Measurements from ENCODE around the gene BCAS1.

Gene BCAS1

DNA sequence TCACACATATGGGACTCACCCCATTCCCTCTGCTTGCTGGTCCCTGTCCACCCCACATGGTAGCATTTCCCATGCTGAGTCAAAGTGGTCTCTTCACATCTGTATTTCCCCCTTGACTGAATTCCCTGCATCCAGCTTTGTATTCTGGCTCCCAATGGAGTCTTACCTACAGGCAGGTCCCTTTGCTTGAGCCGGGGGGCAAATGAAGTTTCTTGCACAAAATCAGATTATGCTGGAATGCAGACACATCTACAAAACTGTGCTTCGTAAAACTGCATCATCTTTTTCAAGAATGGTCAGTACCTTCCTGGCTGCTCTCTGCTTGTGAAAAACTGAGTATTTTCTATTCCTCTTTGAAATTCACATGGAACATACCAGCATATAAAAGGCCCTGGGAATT lies 32.1 kb upstream of the BCAS1 start:
- DNase-seq: no peak

DNA sequence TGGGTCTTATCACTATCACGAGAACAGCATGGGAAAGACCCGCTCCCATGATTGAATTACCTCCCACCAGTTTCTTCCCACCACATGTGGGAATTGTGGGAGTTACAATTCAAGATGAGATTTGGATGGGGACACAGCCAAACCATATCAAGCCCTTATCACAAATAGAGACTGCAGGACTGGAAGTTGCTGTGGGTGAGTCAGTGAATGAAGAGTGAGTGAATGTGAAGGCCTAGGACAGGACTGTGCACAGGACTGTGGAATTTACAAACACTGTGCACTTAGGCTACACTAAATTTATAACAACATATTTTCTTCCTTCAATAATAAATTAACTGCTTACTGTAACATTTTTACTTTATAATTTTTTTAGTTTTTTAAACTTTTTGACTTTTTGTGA lies 30.2 kb upstream of the BCAS1 start:
- no peak for DNase-seq

DNA sequence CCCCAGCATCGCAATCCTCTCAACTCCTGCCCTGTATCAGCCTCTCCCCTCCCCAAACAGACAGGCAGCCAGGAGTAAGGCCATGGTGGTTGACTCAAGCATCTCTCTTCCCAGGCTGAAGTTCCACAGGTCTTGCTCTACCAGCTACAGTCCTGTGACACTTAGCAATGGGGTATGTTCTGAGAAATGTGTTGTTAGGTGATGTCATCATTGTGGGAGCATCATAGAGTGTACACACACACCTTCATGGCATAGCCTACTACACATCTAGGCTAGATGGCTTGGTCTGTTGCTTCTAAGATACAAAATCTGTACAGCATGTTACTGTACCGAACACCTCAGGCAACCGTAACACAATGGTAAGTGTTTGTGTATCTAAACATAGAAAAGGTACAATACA lies 29.5 kb upstream of the BCAS1 start:
- DNase-seq: no peak

DNA sequence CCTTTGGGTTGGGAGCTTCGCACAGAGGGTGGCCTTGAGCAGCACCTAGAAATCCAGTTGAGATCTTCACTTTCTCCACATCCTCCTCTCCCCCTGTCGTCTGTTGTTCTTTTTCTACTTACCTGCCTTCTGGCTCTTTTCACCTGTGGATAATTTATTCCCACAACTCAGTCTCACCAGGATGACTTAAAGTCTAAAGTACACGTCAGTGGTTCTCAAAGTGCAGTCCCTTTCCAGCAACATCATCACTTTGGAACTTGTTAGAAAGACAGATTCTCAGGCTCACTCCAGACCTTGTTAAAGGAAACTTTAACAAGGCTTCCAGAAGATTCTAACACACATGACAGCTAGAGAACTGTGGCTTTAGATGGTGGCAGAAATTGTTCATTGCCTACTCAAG lies 27.7 kb upstream of the BCAS1 start:
- no peak for DNase-seq

DNA sequence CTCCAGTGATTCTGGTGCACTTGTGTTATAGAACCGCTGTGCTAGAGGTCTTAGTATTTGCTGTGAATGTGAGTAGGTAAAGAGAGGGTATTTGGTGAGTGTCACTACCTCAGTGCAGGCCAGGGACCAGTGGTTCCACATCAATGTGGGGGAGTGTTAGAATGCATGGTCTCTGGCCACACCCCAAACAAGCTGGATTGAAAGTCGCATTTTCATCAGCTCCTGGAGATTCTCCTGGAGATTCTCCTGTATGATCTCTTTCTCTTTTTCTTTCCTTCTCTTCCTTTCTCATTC lies 26.8 kb upstream of the BCAS1 start:
- DNase-seq: no peak

DNA sequence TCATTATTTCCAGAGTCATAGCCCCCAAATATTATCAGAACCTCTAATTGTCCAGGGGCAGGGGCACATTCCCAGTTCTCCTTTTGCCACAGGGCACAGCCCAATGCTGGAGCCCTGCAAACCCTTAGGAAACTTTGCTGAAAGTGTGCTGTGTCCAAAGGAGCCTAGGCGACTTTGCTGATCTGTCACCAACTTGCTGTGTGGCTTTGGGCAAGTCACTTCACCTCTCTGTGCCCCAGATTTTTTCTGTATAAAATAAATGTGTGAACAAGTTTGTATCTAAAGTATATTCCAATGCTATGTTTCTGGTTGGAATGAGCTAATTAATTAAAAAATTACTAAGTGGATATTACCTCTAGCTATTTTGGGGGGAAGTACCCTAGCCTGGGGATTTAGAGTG lies 25.4 kb upstream of the BCAS1 start:
- no peak for DNase-seq

DNA sequence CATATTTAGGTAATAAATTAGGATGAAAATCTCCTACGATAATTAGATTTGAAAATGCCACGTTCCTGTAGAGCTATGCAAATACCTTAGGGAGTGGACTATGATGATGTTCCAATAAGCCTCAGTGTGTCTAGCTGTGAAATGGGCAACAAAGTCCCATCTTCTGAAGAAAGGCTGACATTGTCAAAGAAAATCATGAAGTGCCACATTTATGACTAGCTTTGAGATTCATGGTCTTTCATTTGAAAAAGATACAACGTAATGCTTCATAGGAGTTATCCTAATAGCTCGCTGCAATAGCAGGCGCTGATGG lies 23.8 kb upstream of the BCAS1 start:
- no peak for DNase-seq

DNA sequence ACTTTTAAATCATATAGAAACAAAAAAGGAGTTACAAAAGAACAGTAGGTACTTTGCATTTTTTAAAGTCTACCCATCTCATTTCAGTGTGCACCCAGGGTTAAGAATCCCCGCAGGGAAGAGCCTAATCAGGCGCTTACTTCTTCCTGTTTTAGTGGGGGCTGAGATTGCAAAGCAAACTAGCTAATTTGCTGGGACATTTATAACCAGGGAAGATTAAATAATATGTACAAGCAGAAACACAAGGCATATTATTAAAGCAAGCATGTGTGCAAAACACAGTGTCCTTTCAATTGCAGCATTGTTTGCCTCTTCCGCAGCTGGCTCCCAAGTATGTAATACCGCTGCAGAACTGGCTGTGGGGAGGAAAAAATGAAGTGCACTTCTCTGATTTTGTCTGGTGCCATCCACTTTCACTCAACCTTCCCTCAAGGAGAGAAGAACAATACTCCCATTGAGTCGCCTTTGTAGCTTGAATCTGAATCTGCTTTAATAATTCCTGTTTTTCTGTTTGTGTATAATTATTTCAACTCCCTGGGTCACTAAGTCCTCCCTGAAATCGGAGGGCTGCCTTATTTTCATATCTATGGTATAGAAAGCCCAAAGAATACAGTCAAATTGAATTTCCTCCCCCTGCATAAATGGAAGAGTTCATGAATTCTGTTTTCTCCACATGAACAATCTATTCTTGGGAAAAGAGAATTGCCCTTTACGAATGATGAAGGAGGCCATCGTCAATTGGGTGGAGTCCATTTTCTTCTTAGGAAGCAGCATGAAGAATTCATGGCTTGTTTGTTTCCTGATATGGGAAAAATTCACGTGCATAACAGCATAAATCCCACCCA lies 23.3 kb upstream of the BCAS1 start:
- DNase-seq: no peak

DNA sequence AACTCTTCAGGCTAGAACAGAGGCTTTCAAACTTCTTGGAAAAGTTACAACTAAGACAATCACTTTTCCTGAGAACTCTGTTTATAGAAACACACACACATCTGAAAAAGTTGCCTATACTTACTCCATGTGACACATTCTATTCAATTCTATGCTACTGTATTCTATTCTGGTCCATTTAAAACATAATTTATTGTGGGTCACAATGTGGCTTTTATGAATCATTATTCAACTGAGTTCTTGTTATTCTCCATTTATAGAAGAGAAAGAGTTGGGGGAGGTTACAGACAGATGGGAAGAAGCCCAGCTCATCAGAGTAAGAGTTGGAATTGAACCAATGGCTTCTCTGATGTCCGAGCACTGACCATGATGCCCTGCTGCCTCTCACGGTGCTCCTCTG lies 21.6 kb upstream of the BCAS1 start:
- no peak for DNase-seq

DNA sequence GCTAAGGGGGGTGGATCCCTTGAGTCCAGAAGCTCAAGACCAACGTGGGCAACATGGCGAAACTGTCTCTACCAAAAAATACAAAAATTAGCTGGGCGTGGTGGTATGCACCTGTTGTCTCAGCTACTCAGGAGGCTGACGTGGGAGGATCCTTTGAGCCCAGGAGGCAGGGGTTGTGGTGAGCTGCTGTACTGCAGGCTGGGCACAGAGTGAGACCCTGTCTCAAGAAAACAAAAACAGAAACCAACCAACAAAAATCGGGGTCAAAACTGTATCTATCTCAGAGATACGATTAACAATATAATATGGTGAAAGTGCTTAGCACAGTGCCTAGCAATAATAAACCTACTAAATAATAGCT lies 20.7 kb upstream of the BCAS1 start:
- DNase-seq: no peak

DNA sequence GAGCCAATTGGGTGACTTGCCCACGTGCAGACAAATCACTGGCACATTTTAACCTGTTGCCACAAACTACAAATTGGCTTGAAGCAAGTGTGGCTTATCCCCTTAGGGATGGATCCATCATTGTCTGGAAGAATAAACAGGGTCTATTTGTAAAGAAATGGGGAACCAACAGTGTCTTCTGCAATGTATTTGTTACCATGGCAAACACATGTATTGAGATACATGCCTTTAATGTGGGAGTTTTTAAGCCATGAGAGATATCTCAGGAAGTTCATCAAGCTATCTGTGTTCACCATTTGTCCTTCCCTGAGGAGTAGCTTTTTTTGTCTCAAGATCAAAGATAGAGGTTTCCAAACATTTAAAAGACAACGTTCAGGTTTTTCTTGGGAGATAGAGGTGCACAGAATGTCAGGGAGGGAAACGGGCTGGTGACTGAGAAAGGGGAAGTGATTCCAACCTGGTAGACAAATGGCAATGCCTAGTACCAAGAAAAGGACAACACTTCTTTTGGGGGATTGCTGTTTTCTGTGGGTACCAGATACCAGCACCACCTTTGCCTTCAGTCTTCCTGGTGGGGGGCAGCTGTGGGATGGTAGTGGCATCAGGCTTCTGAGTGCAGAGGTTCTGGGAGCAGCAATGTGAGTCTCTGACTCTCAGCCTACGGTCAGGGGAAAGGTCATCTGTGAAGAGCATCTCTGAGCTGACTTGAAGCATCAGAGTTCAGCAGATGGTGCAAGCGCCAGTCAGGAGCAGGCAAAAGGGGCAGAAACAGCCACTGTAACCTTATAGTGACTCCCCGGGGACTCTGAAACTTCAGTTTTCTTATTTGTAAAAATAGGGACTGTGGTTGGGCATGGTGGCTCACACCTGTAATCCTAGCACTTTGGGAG lies 20.1 kb upstream of the BCAS1 start:
- no peak for DNase-seq

DNA sequence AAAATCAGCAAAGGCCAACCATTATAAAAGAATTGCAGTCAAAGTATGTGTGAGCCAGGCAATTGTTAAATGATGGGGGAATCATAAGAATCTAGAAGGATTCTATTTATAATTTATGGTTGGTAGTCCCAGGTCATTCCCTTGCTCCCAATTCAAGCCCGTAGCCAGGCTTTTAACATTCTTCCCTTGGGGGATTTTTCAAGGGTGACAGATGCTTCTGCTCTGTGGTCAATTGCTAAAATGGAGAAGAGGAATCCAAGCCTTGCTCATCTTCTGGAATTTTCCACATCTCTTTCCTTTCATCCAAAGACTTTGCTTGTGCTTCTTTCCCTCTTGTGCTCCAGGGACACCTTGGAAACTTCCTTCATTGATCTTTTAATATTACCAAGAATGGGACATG lies 18.0 kb upstream of the BCAS1 start:
- DNase-seq: no peak

DNA sequence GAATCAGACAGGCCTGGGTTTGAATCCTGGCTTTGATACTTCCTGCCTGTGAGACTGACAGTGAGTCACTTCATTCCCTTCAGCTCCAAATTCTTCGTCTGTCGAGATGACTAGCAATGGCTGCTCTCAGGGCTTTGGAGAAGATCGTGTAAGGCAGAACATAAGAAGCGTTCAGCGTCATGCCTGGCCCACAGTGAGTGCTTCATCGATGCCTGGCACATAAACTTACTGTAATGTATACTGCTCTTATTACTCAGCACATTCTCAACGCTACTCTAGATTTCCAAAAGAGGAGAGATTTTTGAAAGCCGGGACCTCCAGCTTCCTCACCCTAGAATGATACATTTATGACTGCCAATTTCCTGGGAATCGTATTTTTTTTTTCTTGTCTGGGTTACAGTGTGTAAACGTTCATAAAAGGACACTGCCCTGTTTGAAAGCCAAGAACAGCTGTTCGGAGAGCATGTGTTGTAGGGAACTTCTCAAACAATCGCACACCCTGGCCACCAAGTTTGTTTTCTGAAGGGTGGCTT lies 16.2 kb upstream of the BCAS1 start:
- DNase-seq: no peak

DNA sequence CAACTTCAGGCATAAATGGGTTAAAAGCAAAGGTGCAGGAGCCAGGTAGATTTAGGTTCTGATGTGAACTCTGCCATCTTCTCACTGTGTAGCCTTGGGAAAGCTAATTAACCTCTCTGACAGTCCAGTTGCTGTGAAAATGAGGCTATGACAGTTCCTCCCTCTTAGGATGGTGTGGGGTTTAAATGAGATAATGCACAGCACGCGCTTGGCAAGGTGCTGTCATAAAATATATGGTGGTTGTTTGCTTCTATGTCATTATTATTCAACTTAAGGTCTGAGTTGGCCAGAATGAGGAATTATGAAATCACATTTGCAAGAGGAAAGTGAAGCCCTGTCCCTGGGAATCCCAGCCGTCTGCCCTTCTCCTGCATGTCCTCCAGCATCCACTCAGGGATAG lies 15.5 kb upstream of the BCAS1 start:
- DNase-seq: no peak

DNA sequence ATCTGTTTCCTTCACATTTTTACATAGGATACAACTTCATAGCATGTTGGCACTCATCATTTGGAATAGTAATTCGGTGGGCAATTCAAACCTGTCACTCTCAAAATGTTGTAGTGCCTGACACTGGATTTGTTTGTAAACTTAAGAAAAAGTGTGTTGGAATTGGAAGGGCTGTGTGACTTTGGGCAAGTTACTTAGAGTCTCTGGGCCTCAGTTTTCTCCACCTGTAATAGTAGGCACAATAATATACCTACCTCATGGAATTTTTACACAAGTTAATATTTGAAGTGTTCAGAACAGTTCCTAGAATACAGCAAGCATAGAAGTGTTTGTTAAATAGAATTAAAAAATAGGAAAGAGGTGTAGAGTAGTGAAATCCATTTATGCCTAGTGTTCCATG lies 15.0 kb upstream of the BCAS1 start:
- DNase-seq: no peak

DNA sequence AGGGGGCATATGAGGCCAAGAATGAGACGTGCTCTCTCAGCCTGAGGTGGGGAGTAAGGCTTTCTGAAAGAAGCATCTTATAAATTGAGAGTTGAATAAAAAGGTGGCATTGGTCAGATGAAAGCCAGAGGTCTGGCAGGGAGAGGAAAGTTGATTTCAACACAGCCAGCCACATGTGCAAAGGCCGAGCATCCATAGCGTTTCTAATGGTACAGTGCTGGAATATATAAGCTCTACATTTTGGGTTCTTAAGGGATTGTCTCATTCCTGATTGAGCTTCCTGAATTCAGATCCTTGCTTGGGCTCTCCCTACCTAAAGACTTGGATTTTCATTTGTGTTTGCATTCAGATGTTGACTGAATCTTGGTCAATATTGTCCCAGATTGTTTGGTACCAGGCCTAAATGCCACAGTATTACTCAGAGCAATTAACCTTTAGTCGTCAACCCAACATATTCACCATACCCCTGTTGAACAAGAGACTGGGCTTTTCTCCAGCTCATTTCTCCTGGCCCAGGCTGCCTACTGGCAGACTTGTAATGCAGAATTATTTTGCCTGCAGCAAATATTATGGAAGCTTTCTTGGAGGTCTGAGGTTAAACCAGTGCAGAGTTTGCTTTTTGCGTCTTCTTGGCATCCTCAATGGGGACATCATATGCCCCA lies 14.5 kb upstream of the BCAS1 start:
- no peak for DNase-seq

DNA sequence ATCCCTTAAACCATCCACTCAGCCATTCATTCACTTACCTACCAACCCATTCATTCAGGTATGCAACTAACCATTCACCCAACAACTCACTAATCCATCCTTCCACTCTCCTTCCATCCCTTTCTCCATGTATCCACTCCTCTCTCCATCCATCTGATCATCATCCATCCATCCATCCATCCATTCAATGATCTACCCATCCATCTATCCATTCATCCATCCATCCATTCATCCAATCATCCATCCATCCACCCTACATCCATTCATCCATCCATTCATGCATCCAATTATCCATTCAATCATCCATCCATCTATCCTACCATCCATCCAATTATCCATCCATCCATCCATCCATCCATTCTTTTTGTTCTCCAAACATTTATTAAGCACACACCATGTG lies 13.8 kb upstream of the BCAS1 start:
- DNase-seq: no peak

DNA sequence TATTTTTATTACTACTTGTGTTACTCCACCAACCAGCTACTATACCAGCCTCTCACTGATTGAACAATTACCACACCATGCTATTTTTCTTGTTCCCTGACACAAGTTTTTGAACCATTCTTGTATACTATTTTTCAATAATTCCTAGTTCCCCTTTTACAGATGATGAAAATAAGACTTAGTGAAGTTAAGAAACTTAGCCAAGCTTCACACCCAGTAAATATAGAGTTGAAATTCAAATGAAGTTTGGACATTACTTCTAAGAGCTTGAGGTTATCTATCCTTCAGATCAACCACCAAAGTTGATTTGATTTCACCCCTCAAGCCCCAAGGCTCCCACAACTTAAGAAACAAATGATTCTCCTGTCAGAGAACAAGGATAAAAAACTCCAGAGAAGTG lies 13.1 kb upstream of the BCAS1 start:
- DNase-seq: no peak

DNA sequence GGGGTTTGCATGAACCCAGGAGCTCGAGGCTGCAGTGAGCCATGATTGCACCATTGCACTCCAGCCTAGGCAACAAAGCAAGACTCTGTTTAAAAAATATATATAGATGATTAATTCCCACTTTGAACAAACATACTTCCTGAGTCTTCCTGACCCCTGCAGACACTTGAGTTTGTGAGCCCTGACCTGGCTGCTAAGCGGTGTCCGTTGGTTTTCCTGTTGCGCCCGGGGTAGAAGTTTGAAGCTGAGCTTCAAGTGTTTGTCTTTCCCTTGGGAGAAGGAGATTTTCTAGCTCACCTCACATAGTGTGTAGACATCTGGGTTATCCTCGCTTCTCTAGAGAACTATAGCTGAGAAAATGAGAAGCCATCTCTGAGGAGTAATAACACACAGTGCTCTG lies 11.7 kb upstream of the BCAS1 start:
- no peak for DNase-seq

DNA sequence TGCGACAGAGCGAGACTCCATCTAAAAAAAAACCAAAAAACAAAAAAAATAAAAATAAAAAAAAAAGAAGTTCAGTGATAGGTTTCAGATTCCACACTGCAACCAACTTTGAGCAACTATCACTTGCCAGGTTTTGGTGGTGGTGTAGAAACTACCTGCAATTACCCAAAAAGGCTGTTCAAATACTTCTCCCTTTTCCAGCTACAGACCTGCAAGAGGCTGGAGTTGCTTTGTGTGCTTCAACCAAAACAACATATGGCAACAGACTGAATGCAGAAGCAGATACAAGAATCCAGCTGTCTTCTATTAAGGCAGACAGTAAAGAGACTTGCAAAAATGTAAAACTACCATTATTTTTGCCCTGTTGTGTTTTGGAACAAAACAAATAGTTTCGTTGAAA lies 9.3 kb upstream of the BCAS1 start:
- DNase-seq: no peak

DNA sequence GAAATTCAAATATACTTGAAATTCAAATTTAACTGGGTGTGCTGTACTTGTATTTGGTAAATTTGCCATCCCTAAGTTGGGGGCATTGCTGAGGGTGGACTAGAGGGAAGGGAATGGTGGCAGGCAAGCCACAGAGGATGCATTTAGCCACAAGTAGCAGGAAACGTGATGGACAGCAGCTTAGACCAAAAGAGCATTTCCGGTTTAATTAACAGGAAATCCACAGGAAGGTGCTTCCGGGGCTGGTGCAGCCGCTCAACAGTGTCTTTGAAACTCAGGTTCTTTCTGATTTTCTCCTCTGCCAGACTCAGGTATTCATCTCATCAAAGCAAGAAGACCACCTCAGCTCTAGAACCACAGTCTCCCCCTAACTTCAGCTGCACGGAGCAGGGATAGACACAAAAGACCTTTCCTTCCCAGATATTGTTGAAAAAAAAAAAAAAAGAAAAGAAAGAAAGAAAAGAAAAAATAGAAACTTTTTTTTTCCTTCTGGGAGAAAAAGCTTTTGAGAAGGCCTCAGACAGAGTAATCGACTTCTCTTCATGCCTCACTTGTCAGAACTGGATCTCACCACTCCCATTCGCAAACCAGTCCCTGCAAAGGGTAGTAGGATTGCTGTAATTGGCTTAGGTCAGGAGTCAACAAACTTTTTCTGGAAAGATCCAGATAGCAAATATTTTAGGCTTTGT lies 8.0 kb upstream of the BCAS1 start:
- no peak for DNase-seq

DNA sequence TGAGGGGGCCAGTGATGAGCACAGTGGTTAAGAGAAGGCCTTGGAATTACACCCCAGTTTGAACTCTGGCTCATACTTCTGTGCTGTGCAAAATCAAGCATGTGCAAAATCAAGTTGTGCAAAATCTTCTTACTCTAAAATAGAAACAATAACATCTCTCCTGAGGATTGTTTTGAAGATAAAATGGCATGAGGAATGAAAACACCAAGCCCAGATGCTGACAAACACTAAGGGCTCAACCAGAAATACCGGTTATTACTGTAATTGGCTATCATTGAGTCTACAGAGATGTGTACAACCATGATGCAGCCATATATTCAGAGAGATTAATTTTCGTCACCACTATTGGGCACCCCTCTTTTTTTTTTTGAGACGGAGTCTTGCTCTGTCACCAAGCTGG lies 5.9 kb upstream of the BCAS1 start:
- no peak for DNase-seq

DNA sequence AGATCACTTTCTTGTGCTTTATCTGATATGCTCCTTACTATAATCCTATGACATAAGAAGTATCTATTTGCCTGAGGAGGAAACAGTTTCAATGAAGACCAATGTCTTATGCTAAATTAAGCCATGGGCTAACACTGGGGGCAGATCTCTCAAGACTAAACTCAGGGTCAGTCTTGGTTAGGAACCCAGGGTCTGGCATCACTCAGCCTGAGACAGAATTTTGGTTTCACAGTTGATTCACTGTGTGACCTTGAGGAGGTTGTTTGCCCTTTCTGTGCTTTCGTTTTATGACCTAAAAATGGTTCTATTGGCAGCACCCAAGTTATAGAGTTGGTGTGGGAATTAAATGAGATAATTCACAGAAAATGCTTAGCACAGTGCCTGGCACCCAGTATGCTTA lies 4.9 kb upstream of the BCAS1 start:
- no peak for DNase-seq

DNA sequence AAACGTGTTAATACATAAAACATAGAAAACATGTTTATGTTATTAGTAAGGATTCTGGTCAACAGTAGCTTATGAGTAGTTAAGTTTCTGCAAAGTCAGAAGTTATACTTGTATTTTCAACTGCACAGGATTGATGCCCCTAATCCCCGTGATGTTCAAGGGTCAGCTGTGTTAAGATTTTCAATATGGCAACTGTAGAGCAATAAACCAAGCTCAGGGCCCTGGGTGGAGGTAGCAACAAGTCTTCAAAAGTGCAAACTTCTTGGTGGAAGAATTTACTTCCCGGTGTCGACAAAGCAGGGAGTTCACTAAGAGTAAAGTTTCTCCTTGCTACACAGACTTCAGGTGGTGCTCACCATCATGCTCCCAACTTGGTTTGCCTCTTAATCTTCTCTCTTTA lies 4.1 kb upstream of the BCAS1 start:
- DNase-seq: no peak

Measured in activated CD8-positive, alpha-beta memory T cell treated with anti-CD3 and anti-CD28 coated beads, Interleukin-2, amount 50 U/mL, for 48 hours (primary cell).